Measurements from ENCODE around the gene HJURP.

The HJURP gene

GRCh38 chr2:233793465-233794127, 60.7 kb downstream of the HJURP start:
- Histone ChIP-seq H3K4me3 (ENCODE audit: insufficient read depth, low read depth, low read length) (no peak overlapping the region), H3K27me3 (ENCODE audit: control insufficient read depth, insufficient read depth, low read length, poor library complexity, severe bottlenecking) (no peaks in the 10 kb centered on the region)
- WGBS, 2 experiments, result 93% methylated on average over 18 of the region's 18 CpGs

GRCh38 chr2:233792720-233793119, 61.6 kb downstream of the HJURP start:
- H3K27ac ChIP-seq (ENCODE audit: insufficient read depth, low read depth, low read length, poor library complexity, severe bottlenecking), result no peak overlapping the region
- no peak overlapping the region for H3K4me3 ChIP-seq (ENCODE audit: insufficient read depth, low read depth, low read length)
- H3K27me3 ChIP-seq (ENCODE audit: control insufficient read depth, insufficient read depth, low read length, poor library complexity, severe bottlenecking), result no peaks in the 10 kb centered on the region
- no peaks in the 10 kb centered on the region for H3K9me3 ChIP-seq (ENCODE audit: control insufficient read depth, low read length)
- H3K4me1 ChIP-seq (ENCODE audit: control insufficient read depth, insufficient read depth, low read length), result no peaks in the 10 kb centered on the region
- no peaks in the 10 kb centered on the region for H3K36me3 ChIP-seq (ENCODE audit: control insufficient read depth, insufficient read depth, low read length)
- WGBS, 2 experiments, result 93% methylated on average over 7 of the region's 7 CpGs

More at GRCh38 chr2:233793465-233794127, 60.7 kb downstream of the HJURP start:
- Histone ChIP-seq H3K27ac (ENCODE audit: insufficient read depth, low read depth, low read length, poor library complexity, severe bottlenecking) (no peak overlapping the region), H3K9me3 (ENCODE audit: control insufficient read depth, low read length) (no peaks in the 10 kb centered on the region), H3K4me1 (ENCODE audit: control insufficient read depth, insufficient read depth, low read length) (no peaks in the 10 kb centered on the region), H3K36me3 (ENCODE audit: control insufficient read depth, insufficient read depth, low read length) (no peaks in the 10 kb centered on the region)

GRCh38 chr2:233791883-233792329, 62.4 kb downstream of the HJURP start:
- no peaks in the 10 kb centered on the region for H3K4me1 ChIP-seq (ENCODE audit: control insufficient read depth, insufficient read depth, low read length)
- H3K27ac ChIP-seq (ENCODE audit: insufficient read depth, low read depth, low read length, poor library complexity, severe bottlenecking), result no peak overlapping the region
- no peaks in the 10 kb centered on the region for H3K27me3 ChIP-seq (ENCODE audit: control insufficient read depth, insufficient read depth, low read length, poor library complexity, severe bottlenecking)
- 90 to 91% methylated on average over 9 of the region's 9 CpGs for WGBS, 2 experiments
- no peaks in the 10 kb centered on the region for H3K9me3 ChIP-seq (ENCODE audit: control insufficient read depth, low read length)
- H3K4me3 ChIP-seq (ENCODE audit: insufficient read depth, low read depth, low read length), result no peak overlapping the region
- no peaks in the 10 kb centered on the region for H3K36me3 ChIP-seq (ENCODE audit: control insufficient read depth, insufficient read depth, low read length)

GRCh38 chr2:233791151-233791882, 63.0 kb downstream of the HJURP start:
- no peaks in the 10 kb centered on the region for H3K36me3 ChIP-seq (ENCODE audit: control insufficient read depth, insufficient read depth, low read length)
- H3K9me3 ChIP-seq (ENCODE audit: control insufficient read depth, low read length), result no peaks in the 10 kb centered on the region
- no peak overlapping the region for H3K27ac ChIP-seq (ENCODE audit: insufficient read depth, low read depth, low read length, poor library complexity, severe bottlenecking)
- WGBS, 2 experiments, result 93 to 94% methylated on average over 18 of the region's 18 CpGs
- no peaks in the 10 kb centered on the region for H3K4me1 ChIP-seq (ENCODE audit: control insufficient read depth, insufficient read depth, low read length)
- no peak overlapping the region for H3K4me3 ChIP-seq (ENCODE audit: insufficient read depth, low read depth, low read length)
- no peaks in the 10 kb centered on the region for H3K27me3 ChIP-seq (ENCODE audit: control insufficient read depth, insufficient read depth, low read length, poor library complexity, severe bottlenecking)

GRCh38 chr2:233789554-233789953, 64.8 kb downstream of the HJURP start:
- no peaks in the 10 kb centered on the region for H3K27me3 ChIP-seq (ENCODE audit: control insufficient read depth, insufficient read depth, low read length, poor library complexity, severe bottlenecking)
- H3K36me3 ChIP-seq (ENCODE audit: control insufficient read depth, insufficient read depth, low read length), result no peaks in the 10 kb centered on the region
- H3K4me1 ChIP-seq (ENCODE audit: control insufficient read depth, insufficient read depth, low read length), result no peaks in the 10 kb centered on the region
- 89 to 96% methylated on average over 7 of the region's 7 CpGs for WGBS, 2 experiments
- no peak overlapping the region for H3K4me3 ChIP-seq (ENCODE audit: insufficient read depth, low read depth, low read length)
- H3K27ac ChIP-seq (ENCODE audit: insufficient read depth, low read depth, low read length, poor library complexity, severe bottlenecking), result no peak overlapping the region
- H3K9me3 ChIP-seq (ENCODE audit: control insufficient read depth, low read length), result no peaks in the 10 kb centered on the region

All from ectodermal cell (in vitro differentiated cells).